ENCODE measurements around the gene CCDC158.

Gene CCDC158

GRCh38 chr4:76443376-76443775 is 22.4 kb upstream of the CCDC158 start:
- no peak for TF ChIP-seq CTCF (IDR thresholded peaks at IDR 0.05)
- no peak for TF ChIP-seq ZFX (IDR thresholded peaks at IDR 0.05; ENCODE audit: borderline replicate concordance)
- no peak overlapping the region for H3K27ac ChIP-seq

GRCh38 chr4:76442807-76443206 is 21.9 kb upstream of the CCDC158 start:
- no peak for TF ChIP-seq ZFX (IDR thresholded peaks at IDR 0.05; ENCODE audit: borderline replicate concordance)
- TF ChIP-seq CTCF (IDR thresholded peaks at IDR 0.05): no peak

GRCh38 chr4:76441881-76442280 is 20.9 kb upstream of the CCDC158 start:
- TF ChIP-seq CTCF (IDR thresholded peaks at IDR 0.05): no peak
- no peak for TF ChIP-seq ZFX (IDR thresholded peaks at IDR 0.05; ENCODE audit: borderline replicate concordance)
- no peak overlapping the region for H3K27ac ChIP-seq

More at GRCh38 chr4:76442807-76443206, 21.9 kb upstream of the CCDC158 start:
- H3K27ac ChIP-seq: no peak overlapping the region

GRCh38 chr4:76439491-76439890 is 18.6 kb upstream of the CCDC158 start:
- TF ChIP-seq CTCF (IDR thresholded peaks at IDR 0.05) (no peak), ZFX (IDR thresholded peaks at IDR 0.05; ENCODE audit: borderline replicate concordance) (no peak)
- H3K27ac ChIP-seq: no peak overlapping the region

GRCh38 chr4:76435528-76436319 is 14.8 kb upstream of the CCDC158 start:
- no peak for TF ChIP-seq ZFX (IDR thresholded peaks at IDR 0.05; ENCODE audit: borderline replicate concordance)
- no peak for TF ChIP-seq CTCF (IDR thresholded peaks at IDR 0.05)
- no peak overlapping the region for H3K27ac ChIP-seq

GRCh38 chr4:76434901-76435527 is 14.1 kb upstream of the CCDC158 start, which contains the start of gene SHROOM3:
Gene SHROOM3 (plus strand): TSS chr4:76435229. CDS start chr4:76436053, 824 bp downstream.
- no peak for TF ChIP-seq ZFX (IDR thresholded peaks at IDR 0.05; ENCODE audit: borderline replicate concordance)
- no peak for TF ChIP-seq CTCF (IDR thresholded peaks at IDR 0.05)
- no peak within 1 kb of the TSS for H3K27ac ChIP-seq
